Fibroblast of skin of right biceps (primary cell): ENCODE results near the gene PRKN.

Source experiments
- DNase-seq: peaks from one replicate; pipeline ENCODE4 v3.0.0-alpha.2; 2013

PRKN gene

DNA sequence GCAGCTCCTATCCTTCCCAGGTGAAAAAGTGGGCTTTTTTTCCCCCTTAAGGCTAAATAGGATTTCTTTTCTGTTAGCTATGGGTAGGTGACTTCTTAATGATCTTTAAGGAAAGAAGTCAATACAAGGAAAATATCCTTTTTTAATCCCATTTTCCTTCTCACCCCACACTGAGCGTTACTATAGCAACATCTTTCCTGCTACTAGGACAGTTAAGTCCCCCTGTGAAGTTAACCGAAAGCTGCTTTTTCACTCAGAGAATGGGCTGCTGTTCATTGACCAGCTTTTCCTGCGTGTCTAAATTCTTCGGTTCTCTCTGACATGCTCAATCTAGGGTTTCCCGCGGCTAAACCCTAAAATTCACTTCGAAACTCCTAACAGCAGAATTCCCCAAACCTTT lies 1280.6 kb downstream of the PRKN start:
- no peak for DNase-seq

DNA sequence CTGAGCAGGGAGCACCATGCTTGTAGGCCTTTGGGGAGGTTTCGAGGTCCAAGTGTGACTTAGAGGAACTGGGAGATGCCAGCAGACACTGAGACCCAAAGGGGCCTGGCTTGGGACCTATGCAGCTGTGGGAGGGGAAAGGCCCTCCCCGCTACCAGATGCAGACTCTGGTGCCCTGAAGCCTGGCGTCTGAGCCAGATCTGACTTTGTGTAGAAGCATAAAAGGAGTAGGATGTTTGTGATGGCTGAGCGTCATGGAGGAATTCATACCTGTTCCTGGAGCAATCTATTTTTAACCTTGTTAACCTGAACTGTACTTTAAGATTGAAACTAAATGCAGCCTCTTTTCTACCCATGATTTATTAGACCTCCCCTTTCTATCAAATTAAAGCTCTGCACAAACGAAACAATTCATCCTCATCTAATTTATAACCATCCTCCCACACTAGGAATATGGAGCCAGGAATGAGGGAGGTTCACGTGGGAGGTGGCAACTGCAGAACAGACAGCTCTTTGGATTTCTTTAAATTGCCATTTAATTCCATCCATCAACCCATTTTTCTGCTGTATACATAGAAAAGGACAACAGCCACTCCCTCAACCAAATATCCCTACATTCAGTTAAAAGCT lies 1281.2 kb downstream of the PRKN start:
- no peak for DNase-seq

DNA sequence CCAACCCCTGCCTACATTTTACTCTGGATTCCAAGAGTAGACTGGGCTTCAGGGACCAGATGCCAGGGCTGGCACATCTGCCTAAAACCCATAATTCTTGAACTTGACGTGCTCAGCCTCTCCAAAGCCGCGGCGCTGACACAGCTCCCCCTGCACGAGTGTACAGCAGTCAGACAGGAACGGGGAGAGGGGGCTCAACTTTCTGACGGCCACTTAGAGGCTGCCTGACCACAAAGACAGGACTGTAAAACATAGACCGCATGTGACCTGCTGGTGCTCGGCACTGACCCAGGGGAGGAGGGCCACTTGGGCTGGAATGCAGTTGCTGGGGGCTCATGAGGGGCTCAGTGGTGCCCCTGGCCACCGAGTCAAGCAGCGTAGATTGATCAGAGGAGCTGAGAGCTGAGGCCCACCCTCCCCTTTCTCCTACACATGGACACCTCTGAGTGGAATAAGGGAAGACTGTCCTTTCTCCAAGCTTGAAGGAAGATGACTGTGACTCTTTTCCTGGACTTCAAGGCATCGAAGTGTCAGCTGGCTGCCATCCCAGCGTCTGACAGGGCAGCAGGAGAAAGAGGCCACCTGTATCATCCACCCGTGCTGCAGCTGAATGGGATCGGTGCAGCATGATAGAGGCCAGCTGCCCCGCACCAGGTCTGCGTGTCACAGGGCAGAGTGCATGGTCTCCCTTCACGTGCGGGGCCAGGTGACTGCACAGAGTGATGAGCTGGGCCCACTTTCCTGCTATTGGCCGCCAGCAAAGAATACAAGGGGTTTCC lies 1282.4 kb downstream of the PRKN start:
- DNase-seq = peak; percentile 30

DNA sequence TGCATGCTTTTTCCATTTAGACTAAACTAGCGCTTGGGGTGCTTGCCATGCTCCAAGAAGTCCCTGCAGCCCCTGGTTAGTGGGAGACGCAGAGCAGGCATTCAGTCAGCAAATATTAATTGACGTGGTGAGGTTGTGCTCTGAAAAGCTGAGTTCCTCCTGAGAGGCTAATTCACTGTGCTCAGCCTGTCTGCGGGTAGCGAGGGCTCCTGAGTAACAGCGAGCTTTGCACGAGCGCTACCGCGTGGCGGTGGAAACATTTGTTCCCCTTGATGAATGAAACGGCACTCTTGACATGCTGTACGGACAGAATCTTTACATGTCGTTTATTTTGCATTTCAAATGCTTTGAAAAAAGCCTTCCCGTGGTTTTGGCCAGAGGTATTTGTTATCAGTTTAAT lies 1283.1 kb downstream of the PRKN start:
- DNase-seq = peak; percentile 72

DNA sequence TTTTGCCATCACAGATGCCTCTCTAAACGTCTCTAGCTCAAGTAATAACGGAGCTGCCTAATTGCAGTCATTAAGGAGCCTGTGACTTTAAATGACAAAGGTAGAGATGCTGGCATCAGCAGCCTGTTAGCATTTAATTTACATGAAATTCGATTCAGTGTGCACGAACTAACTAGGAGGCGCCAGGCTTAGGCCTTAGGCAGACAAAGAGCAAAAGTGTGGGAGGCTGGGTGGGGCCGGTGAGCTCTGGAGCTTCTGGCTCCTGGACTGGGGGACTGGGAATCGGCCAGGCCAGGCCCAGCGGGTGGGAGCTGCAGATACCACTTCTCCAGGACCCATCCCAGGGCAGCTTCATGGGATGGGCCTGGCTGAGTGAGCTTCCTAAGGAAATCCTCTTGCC lies 1283.7 kb downstream of the PRKN start:
- DNase-seq = no peak

DNA sequence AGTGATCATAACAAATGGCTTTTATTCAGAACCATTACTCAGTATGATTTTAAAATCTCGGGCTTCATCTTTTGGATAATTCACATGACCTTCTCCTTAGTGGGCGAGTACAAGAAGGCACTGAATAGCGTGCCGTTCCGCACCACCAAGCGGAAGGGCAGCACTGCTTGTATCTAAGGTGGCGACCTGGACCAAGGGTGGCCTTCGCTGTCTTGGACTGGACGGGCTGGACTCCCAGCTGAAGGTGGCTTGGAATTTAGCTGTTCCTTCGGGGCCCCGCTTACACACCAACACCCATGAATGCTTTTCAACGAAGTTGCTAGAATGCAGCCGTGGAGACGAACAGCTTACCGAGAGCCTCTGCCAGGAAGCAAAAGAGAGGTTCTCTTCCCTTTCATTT lies 1285.1 kb downstream of the PRKN start:
- no peak for DNase-seq

DNA sequence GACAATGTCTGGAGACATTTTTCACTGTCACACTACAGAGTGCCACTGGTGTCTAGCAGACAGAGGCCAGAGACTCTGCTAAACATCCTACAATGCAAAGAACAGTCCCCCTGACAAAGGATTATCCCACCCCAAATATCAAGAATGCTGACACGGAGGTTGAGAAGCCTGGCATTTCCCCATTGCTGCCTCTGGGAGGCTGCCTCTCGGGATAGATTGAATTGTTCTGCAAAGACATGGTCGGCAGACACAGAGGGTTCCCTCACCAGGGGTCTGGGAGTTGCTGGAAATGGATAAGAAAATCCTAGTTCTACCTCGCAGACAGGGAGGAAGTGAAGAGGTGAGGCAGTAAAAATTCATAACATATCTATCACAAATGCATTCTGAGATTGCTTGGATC lies 1287.3 kb downstream of the PRKN start:
- DNase-seq = no peak

DNA sequence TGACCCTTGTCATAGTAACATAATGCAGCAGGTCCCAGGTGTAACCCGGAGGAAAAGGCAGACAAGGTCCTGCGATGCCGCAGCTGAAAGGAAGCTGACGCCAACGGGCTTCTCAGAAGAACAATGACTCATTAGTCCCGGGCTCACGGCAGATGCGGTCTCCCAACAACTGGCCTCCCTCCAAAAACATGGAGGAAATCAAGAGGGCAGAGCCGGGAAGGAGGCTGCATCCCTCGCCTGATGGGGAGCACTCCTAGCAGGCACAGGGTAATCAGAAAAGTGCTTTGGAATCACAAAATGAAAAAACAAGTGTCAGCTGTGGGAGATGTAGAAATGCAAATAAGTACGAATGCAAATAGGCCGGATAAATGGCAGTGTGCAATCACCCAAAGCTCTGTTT lies 1288.5 kb downstream of the PRKN start:
- peak; percentile 93 for DNase-seq

DNA sequence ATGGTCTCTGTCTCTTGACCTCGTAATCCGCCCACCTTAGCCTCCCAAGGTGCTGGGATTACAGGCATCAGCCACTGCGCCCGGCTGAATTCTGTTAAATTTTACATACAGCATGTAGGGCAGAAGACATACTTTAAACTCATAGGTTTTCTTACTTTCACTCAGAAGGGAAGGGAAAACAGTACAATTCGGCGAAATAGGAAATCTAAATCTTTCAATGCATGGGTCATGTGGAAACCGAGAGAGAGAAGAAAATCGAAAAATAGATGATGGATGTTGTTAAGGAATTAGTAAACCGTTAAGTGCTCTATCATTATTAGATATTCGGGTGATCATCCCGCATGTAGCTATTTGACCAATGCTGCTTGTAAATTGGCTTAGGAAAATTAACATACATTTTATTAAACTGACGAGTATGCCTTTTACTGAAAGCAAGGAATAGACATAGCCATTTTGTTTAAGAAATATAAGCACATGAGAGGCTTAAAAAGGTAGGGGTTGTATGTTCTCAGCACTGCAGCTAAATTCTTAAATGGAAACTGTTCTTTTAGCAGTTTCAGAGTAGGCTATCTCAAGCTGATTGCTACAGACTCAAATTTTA lies 1289.0 kb downstream of the PRKN start:
- DNase-seq = no peak

DNA sequence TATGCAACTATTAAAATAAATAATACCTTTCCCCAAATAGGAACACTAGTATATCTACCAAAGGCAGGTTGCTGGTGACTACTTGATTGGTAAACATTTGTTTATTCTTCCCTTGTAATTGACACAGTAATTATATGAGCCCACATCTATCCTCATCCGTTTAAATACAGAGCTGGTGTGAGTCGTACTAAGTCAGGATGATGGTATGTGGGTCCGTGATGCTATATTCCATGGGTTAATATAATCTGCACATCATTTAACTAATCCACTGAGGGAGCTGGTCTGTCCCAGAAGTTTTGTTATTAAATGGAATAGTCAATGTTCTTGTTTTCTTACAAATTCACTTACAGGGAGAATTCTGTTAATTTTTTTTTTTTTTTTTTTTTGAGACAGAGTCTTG lies 1289.7 kb downstream of the PRKN start:
- peak; percentile 68 for DNase-seq

DNA sequence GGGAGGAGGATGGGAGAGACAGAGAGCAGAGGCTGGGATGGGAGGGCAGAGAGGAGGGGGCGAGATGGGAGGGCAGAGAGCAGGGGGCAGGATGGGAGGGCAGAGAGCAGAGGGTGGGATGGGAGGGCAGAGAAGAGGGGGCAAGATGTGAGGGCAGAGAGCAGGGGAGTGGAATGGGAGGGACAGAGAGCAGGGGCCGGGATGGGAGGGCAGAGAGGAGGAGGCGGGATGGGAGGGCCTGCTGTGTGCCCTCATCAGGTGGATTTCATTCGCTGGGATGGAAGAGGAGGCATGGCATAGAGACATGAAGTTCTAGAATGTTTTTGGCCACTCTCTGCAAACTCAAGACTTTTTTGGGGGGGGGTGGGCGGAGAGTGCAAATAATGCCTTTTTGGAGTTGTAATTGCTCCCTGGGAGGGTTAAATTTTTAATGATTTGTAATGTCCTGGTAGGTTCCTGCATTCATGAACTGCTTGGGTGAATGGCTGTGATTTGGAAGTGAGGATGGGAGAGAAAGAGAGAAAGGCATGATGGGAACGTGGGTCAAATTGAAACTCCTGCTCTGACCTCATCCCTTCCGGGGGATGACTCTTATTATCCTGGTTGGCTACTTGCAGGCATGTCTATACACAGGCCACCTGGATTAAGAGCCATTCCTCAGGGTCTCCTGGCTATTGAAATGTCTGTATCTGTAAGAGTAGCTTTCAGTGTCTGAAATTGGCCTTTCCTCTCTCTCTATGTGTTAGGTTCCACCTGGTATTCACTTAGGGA lies 1291.3 kb downstream of the PRKN start:
- DNase-seq = peak; percentile 26

DNA sequence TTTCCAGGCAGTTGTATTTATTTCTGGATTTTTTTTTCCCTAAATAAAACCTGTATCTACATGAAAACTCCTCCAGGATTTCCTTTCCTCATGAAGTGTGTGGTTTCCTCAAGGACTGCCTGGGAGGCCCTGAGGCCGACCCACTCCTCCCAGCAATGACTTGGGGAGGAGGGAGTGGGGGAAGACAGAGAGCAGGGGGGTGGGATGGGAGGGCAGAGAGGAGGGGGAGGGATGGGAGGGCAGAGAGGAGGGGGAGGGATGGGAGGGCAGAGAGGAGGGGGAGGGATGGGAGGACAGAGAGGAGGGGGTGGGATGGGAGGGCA lies 1291.9 kb downstream of the PRKN start:
- peak; percentile 64 for DNase-seq

DNA sequence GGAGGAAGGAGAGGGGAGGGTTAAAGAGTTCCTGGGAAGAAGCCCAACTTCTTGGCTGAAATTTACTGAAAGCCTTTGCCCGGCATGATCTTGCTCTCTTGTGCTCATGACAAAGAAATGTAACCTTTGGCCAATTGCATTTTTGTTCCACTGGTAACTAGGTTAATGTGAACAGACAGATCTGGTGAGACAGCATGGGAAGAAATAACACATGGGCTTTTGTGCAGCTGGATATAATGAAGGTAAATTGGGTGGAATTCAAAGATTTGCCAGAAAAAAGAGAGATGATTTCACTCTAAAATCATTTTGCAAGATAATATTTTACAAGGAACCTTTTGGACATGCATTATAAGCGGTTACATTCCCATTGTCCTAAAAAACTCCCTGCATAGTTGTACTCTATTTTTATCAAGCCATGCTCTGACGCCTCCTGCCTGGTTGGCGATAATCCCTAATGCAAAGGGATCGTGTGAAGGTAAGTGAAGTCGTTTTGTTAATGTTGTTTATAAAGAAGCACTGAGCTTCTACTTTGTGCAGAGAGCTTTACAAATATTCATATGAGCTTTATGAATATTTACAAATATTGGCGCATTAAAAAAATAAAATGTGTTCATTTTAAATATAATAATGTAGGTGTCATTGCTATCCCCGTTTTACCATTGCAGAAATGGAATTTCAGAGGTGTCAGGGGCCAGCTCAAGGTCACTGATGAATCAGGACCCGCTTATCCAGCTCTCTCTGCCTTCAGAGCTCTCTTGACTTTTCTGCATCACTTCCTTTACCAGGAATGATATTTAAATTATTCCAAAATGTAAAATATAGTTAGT lies 1292.4 kb downstream of the PRKN start:
- peak; percentile 98 for DNase-seq

DNA sequence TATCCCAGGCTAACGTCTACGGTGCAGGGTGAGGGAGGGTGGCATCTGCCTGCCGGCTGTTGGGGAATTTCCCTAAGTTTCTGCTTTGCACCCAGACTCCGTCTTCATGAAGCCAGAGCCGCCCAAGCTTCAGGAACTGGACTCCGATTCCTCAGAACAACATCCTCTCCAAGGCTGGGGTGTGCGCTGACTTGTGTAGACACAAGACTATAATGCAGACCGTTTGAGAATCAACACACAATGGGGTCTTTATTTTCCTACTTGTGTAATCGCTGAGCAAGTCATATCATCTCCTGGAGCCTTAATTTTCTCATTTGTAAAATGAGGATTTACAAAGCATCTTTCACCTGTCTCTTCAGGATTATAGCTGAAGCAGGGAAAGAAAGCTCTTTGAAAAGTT lies 1293.2 kb downstream of the PRKN start:
- DNase-seq = no peak

DNA sequence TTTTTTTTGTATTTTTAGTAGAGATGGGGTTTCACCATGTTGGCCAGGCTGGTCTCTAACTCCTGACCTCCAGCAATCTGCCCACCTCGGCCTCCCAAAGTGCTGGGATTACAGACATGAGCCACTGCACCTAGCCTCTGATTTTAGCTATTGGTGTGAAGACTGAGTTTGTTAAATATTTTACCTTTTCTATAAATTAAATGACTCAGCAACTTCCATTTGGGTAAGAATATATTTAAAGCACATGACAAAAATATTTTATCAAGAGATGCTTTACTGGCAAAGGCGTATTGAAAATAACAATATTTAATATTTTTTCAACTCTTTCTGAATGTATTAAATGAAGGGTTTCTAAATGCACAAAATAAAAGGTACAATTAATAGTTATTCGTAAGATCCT lies 1295.0 kb downstream of the PRKN start:
- DNase-seq = no peak

DNA sequence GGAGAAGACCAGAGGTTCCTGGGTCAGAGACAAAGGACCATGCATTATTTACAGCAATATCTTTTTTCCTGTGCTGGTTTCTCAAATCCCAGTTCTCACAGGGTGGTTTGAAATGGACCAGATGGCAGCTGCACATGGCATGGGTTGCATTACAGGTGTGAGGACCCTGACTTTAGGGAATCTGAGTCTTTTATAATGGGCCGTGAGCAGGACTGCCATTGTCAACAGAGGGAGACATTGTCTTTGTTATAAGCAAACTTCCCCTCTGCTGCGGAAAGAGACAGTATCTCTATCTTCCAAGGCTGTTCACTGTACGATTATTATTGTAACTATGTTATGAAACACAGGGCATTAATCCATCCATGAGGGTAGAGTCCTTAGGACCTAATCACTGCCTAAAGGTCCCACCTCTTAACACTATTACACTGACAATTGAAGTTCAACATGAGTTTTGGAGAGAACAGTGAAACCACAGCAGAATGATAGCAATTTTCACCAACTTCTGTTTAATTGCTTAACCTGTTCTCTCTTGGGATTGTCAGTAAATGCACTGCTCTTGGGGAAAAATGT lies 1297.6 kb downstream of the PRKN start:
- DNase-seq = peak; percentile 34

DNA sequence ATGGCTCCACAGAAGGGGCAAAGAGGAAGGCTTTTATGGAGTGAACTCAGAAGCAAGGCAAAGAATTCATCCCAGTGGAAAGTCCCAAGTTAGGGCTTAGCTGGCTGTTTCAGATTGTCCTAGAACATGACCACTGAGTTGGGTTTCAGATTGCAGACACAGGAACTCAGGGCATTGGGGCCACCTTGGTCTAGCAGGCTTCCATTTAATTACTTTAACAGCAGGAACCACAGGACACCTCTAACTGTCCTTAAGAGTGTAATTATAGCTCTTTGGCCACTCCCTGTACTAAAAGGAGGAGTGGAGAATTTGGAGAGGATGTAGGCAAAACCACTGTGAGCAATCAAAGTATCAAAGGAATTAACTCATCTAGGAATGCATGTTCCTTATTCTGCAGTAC lies 1303.1 kb downstream of the PRKN start:
- no peak for DNase-seq

DNA sequence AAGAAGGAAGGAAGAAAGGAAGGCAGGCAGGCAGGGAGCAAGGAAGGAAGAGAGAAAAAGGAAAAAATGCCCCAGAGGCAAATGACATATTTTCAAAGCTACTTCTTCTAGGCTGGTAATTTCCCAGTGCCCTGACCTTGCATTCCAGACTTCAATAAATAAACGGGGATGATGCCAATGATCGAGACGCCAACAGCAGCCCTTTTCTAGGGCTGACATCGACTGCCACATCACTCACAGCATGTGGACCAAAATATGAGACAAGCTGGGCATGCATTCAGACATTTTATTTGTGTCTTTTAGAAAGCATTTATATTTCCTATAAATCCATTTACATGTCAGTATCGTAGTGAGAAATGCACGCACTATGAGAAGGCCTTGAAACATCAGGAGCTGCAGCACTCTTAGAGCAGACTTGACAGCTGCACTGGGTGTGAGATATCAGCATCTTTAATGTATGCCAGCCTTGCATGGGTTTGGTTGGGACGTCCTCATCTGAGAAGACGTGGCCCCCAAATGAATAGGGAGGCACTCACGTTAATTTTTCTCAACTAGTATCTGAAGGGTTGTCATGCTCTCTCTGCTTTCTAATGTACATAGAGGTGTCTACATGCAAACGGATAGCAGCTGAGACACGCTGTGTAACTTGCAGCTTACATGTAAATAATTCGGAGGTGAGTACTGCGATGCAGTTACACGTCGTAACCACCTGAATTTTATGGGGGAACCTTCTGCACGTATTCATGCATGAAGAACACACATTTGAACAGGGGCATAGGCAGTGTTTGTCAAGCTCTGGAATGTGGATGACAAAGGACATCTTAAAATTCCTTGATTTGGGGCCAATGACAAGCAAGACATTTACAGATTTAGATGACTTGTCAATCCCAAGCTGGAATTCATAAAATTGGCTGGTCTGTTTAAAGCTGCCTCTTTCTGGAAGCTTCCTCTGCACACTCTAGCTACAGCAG lies 1304.6 kb downstream of the PRKN start:
- DNase-seq = no peak

DNA sequence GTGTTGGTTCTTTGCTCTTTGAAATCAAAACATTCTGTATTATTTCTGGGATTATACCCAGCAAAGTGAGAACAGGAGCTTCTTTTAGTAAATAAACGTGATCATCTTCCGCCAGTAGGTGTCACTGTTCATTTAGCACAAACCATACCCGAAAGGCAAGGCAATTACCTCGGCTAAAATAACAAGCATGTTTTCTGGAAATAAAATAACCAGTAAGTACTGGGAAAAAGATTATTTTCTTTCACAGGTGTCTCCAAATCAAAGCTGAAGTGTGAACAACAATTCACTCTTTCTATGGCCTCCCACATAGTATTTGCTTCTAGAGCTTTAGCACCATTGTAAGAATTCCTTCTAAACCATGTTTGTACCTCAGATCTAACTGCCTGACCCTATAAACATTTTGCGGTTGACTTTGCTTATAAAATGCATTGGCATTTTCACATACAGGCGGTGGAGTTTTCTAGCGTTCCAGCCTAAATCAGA lies 1309.1 kb downstream of the PRKN start:
- peak; percentile 85 for DNase-seq

DNA sequence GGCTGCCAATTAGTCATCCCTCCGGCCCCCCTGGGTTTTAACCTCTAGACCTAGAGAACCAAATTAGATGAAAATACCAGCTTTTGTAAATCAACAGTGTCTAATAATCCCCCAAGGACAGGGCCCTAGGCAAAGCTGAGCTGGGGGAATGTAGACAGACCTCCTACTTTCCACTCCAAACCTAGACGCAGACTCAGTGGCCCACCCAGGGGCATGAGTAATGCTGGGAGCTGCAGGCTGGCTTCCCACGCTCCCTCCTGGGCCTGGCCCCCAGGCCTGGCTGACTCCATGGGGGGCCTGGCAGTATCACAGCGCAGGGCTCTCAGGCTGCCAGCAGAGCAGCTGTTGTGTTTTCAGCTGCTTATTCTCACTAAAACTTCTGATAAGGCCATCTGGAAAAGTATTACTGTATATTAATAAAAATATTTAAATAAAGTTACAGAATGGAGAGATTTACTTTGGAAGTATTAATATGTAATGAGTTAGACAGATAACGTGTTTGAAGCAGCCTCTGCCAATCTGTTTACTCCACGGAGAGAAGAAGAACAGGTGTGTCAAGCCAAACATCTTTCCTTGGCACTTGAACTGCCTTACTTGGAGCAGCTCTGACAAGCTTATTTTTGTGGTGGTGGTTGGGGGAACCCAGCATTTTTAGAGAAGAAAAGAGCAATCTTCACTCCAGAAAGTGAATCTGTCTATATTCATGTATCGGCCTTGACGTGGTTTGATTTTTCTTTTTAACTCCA lies 1309.7 kb downstream of the PRKN start:
- peak; percentile 98 for DNase-seq
